HG03280 (cell line): ENCODE results near the gene RNF168.
"Not testable (repeated sequence)": the region's sequence is repeated elsewhere in the genome, so short reads cannot be mapped to it uniquely, and the experiment has no call there.

Source experiments
- ATAC-seq: cut with Tn5 transposase; IDR thresholded peaks from one replicate; pipeline ENCODE4 v1.9.1; 2021; ENCODE audit warnings: mild to moderate bottlenecking, moderate library complexity; ENCODE audit not compliant: unreplicated experiment

Gene RNF168

GRCh38 chr3:196470182-196470581 lies 33.4 kb downstream of the RNF168 start:
- not testable (repeated sequence) for ATAC-seq

- no peak for ATAC-seq
Measured at GRCh38 chr3:196463804-196464203, 39.8 kb downstream of the RNF168 start.

GRCh38 chr3:196463478-196463756 lies 40.2 kb downstream of the RNF168 start:
- ATAC-seq: no peak

DNA sequence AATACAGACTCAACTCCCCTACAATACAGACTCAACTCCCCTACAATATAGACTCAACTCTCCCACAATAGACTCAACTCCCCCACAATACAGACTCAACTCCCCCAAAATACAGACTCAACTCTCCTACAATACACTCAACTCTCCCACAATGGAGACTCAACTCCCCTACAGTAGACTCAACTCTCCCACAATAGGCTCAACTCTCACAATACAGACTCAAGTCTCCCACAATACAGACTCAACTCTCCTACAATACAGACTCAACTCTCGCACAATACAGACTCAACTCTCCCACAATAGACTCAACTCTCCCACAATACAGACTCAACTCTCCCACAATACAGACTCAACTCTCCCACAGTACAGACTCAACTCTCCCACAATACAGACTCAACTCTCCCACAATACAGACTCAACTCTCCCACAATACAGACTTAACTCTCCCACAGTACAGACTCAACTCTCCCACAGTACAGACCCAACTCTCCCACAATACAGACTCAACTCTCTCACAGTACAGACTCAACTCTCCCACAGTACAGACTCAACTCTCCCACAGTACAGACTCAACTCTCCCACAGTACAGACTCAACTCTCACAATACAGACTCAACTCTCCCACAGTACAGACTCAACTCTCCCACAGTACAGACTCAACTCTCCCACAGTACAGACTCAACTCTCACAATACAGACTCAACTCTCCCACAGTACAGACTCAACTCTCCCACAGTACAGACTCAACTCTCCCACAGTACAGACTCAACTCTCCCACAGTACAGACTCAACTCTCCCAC lies 40.7 kb downstream of the RNF168 start:
- ATAC-seq: not testable (repeated sequence)

- no peak for ATAC-seq
Measured at GRCh38 chr3:196458063-196458462, 45.5 kb downstream of the RNF168 start.

DNA sequence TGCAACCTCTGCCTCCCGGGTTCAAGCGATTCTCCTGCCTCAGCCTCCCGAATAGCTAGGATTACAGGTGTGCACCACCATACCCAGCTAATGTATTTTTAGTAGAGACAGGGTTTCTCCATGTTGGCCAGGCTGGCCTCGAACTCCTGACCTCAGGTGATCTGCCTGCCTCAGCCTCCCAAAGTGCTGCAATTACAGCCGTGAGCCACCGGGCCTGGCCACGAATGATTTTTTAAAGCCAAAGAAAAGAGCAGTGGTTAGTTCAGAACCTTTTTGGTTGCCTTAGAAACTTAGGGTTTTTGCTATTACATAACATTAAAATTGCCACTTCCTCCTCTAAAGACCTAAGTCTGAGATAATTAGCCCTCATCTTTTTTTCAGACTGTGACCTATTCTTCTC lies 46.1 kb downstream of the RNF168 start:
- not testable (repeated sequence) for ATAC-seq

- ATAC-seq: no peak
Measured at GRCh38 chr3:196454935-196455334, 48.6 kb downstream of the RNF168 start.

DNA sequence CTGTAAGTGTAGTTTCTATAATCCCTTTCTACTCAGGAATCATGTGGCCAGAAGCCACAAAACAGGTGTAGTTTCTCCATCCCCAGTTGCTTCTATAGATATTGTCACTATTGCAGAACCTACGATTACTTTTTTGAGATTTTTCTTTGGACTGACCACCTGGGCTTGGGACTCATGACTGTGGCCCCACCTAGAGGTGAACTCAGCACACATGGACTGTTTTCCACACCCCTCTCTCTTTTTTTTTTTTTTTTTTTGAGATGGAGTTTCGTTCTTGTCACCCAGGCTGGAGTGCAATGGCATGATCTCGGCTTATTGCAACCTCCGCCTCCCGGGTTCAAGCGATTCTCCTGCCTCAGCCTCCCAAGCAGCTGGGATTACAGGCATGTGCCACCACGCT lies 58.2 kb downstream of the RNF168 start:
- not testable (repeated sequence) for ATAC-seq

GRCh38 chr3:196444500-196444894 lies 59.1 kb downstream of the RNF168 start:
- ATAC-seq: no peak

DNA sequence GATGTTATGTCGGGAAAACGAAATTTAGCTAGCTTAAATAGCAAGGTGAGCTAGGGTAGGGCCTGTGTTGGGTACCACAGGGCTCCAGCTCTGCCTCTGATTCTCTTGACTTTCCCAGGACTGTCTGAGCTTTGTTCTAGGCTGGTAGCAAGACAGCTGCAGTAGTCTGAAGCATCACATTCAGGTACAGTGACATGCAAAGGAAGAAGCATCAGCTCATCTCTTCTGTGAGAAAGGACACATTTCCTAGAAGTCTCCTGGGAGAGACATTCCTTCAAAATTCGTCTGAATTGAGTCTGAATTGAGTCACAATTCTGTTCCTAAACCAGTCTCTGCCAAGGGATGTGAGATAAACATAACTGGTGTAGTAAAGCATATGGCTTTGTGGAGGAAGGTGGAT lies 62.9 kb downstream of the RNF168 start:
- ATAC-seq: peak; percentile 44

DNA sequence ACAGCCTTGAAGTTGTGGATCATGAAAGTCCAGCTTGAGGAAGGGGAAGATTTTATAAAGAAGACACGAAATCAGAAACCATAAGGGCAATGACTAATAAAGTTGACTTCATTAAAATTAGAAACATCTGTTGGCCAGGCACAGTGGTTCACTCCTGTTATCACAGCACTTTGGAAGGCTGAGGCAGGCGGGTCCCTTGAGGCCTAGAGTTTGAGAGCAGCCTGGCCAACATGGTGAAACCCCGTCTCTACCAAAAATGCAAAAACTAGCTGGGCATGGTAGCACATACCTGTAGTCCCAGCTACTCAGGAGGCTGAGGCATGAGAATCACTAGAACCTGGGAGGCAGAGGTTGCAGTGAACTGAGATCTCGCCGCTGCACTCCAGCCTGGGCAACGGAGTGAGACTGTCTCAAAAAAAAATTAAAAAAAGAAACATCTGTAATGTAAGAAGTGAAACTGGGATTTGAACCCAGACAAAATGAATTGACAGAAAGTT lies 63.5 kb downstream of the RNF168 start:
- ATAC-seq: peak; percentile 58

GRCh38 chr3:196432137-196432879 lies 71.3 kb downstream of the RNF168 start, which contains the start of gene UBXN7:
TSS of gene UBXN7 (minus strand) at chr3:196432427. CDS start at chr3:196432399, 28 bp downstream.
- ATAC-seq: peak; percentile 86

DNA sequence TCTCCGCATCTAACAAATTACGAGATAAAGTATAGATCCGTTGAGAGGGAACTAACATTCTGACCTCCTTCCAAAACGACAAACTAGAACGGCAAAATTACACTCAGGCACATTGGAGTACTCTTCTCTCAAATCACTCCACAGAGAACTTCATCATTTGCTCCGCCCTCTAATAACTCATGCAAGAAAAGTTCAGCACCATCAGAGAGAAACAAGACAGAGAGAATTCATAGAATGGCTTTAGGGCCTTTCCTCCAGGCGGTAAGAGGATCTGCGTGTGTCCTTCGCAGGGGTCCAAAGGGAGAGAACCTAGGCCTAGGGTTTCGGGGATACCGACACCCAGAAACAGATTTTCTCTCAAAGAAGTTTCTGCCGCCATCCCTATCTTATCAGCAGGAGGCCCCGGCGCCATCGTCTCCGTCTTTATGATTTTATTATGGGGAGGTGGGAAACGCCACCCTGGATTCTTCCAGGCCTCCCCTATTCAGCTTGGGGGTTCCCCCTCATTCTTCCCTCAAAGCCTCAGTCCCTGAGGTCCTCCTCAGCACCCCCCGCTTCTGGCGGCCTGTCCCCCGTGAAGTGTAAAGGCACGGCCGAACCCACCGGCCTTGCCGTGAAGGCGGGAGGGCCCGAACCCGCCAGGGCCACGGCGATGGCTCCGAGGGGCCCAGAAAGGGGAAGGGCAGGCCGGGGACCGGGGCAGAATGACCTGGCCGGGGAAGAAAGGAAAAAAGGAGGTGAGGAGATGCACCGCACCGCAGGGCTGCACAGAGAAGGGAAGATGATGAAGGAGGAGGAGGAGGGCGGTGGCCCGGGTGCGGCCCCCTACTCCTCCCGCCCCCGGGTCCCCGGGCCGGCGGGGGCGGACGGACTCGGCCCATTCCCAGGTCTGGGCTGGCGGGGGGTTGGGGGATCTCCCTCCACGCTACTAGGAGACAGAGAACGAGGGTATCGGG lies 72.1 kb downstream of the RNF168 start:
- peak; percentile 27 for ATAC-seq

- no peak for ATAC-seq
Measured at GRCh38 chr3:196428041-196428440, 75.5 kb downstream of the RNF168 start.

DNA sequence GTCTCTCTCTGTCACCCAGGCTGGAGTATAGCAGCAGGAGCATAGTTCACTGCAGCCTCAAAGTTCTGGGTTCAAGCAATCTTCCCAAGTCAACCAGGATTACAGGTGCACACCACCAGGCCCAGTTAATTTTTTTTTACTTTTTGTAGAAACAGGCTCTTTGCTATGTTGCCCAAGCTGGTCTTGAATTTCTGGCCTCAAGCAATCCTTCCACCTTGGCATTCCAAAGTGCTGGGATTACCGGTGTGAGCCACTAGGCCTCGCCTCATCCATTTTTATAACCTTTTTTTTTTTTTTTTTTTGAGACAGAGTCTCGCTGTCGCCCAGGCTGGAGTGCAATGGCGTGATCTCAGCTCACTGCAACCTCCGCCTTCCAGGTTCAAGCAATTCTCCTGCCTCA lies 79.1 kb downstream of the RNF168 start:
- not testable (repeated sequence) for ATAC-seq

GRCh38 chr3:196423044-196423781 lies 80.4 kb downstream of the RNF168 start:
- no peak for ATAC-seq

- not testable (repeated sequence) for ATAC-seq
Measured at GRCh38 chr3:196421668-196422067, 81.9 kb downstream of the RNF168 start.

DNA sequence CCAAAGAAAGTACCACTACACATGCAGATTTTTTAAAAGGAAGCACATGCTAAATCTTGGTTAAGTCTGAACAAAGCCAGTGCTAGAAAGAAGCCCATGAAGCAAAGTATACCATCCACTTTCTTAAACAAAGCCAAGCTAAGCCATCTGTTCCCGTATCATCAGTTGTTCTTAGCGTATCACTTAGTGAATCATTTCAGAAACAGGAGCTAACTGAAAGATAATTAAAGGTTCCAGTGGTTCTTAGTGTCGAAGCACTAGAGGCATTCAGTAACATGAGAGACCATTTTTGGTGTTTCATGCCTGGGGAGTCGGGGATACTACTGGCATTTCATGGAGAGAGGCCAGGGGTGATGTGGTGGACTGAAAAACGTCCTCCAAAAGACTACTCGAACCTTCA lies 84.2 kb downstream of the RNF168 start:
- no peak for ATAC-seq
